ENCODE data around the gene NOC2L. TPM values are rescaled to one million over a fixed set of nuclear protein-coding genes. Genes with fewer than 3 reads are reported as not detected.

Gene NOC2L
- total RNA-seq, 1 donor from 2014 or later: 95.5 TPM

DNA sequence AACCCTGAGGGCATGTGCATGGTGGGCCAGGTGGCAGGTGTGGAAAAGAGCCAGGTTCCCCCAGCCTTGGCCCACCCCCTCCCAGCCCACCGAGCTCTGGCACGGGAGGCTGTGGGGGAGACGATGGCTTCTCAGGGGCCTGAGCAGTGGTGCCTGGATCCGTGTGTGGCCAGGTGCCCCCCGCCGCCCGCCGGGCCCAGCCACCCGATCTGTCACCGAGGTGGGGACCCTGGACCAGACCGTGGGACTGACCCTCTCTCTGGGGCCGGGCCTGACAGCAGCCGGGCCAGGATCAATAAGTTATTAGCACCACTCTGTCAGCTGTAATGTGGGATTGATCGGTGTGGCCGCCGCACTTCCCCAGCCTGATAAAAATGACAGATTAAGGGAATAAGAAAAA is 21.5 kb downstream of the NOC2L start:
- ChIA-PET CTCF (no interaction called here), POLR2A (no interaction called here)
- TF ChIP-seq, protein P1, sequence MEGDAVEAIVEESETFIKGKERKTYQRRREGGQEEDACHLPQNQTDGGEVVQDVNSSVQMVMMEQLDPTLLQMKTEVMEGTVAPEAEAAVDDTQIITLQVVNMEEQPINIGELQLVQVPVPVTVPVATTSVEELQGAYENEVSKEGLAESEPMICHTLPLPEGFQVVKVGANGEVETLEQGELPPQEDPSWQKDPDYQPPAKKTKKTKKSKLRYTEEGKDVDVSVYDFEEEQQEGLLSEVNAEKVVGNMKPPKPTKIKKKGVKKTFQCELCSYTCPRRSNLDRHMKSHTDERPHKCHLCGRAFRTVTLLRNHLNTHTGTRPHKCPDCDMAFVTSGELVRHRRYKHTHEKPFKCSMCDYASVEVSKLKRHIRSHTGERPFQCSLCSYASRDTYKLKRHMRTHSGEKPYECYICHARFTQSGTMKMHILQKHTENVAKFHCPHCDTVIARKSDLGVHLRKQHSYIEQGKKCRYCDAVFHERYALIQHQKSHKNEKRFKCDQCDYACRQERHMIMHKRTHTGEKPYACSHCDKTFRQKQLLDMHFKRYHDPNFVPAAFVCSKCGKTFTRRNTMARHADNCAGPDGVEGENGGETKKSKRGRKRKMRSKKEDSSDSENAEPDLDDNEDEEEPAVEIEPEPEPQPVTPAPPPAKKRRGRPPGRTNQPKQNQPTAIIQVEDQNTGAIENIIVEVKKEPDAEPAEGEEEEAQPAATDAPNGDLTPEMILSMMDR (IDR thresholded peaks at IDR 0.05): no peak
- H3K36me3 Mint-ChIP-seq (ENCODE audit: low read depth): no peaks in the 10 kb centered on the region
- H3K4me3 Mint-ChIP-seq: no peak overlapping the region
- no peak for DNase-seq
- no peak for ATAC-seq (ENCODE audit: low read depth)
- H3K27me3 Mint-ChIP-seq: peaks cover 36% of the 10 kb centered on the region
- no peaks in the 10 kb centered on the region for H3K9me3 Mint-ChIP-seq
- H3K27ac Mint-ChIP-seq: no peak overlapping the region
- intact Hi-C loops (cut with micrococcal nuclease): no loop called here
- H3K4me1 Mint-ChIP-seq: peaks cover 9% of the 10 kb centered on the region

DNA sequence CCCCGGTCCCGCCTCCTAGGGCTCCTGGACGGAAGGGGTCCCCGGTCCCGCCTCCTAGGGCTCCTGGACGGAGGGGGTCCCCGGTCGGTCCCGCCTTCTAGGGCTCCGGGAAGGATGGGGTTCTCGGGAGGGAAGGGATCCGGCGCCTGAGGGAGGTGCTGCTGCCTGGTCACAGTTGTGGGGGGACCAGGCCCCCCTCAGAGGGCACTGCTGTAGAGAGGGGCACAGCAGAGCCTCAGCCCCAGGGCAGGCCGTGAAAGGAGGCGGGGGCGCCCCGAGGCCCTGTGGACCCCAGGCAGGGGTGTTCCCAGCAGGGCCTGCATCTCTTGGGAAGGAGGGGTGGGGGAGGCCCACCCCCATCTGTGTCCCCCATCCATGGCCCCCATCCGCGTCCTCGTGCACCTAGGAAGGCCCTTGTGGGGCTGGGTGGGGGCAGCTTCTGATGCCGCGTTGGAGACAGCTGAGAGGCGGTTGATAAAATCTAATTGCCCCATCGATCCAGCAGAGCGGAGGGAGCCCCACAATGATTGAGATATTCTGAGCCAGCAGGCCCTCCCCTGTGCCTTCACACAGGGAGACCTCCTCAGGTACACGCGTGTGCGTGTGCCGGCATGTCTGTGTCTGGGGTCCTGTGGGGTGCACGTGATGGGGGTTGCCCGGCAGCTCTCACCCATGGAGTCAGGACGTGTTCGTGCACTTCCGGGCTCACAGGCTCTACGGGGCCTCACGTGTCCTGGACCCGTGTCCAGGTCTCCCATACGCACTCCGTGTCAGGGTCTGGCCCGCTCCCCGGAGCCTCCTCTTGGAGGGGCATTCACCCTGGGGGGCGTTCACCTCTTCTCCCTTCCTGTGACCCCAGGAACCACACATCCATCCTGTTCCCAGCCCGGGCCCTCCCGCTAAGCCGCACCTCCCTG is 22.4 kb downstream of the NOC2L start:
- no peaks in the 10 kb centered on the region for H3K36me3 Mint-ChIP-seq (ENCODE audit: low read depth)
- TF ChIP-seq, protein P1 (IDR thresholded peaks at IDR 0.05): no peak
- peaks cover 37% of the 10 kb centered on the region for H3K27me3 Mint-ChIP-seq
- H3K4me3 Mint-ChIP-seq: no peak overlapping the region
- no peaks in the 10 kb centered on the region for H3K9me3 Mint-ChIP-seq
- CTCF ChIA-PET: no interaction called here
- POLR2A ChIA-PET: no interaction called here
- peaks cover 9% of the 10 kb centered on the region for H3K4me1 Mint-ChIP-seq
- intact Hi-C loops (cut with micrococcal nuclease): no loop called here
- no peak overlapping the region for H3K27ac Mint-ChIP-seq
- ATAC-seq (ENCODE audit: low read depth): no peak
- DNase-seq: no peak

DNA sequence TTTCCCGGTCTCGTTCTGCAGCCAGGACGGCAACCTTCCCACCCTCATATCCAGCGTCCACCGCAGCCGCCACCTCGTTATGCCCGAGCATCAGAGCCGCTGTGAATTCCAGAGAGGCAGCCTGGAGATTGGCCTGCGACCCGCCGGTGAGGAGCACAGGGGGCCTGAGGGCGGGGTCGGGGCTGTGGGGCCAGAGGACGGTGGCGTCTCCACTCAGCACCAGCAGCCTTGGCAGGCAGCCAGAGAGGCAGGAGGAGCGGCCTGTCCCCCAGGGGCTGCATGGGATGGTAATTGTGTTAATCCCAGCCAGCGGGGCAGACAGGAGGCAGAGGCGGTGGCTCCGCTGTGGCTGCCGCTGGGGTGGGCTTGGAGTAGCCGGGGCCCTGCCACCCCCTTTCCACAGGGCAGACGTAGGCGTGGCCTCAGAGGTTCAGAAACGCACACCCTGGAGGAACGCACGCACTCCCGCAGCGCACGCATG is 23.3 kb downstream of the NOC2L start:
- ChIA-PET POLR2A (no interaction called here), CTCF (no interaction called here)
- TF ChIP-seq, protein P1 (IDR thresholded peaks at IDR 0.05): no peak
- peaks cover 3% of the 10 kb centered on the region for H3K4me1 Mint-ChIP-seq
- H3K27me3 Mint-ChIP-seq: peaks cover 39% of the 10 kb centered on the region
- H3K36me3 Mint-ChIP-seq (ENCODE audit: low read depth): no peaks in the 10 kb centered on the region
- intact Hi-C loops (cut with micrococcal nuclease): no loop called here
- no peak overlapping the region for H3K4me3 Mint-ChIP-seq
- no peak overlapping the region for H3K27ac Mint-ChIP-seq
- DNase-seq (no peak), ATAC-seq (ENCODE audit: low read depth) (no peak)
- no peaks in the 10 kb centered on the region for H3K9me3 Mint-ChIP-seq

DNA sequence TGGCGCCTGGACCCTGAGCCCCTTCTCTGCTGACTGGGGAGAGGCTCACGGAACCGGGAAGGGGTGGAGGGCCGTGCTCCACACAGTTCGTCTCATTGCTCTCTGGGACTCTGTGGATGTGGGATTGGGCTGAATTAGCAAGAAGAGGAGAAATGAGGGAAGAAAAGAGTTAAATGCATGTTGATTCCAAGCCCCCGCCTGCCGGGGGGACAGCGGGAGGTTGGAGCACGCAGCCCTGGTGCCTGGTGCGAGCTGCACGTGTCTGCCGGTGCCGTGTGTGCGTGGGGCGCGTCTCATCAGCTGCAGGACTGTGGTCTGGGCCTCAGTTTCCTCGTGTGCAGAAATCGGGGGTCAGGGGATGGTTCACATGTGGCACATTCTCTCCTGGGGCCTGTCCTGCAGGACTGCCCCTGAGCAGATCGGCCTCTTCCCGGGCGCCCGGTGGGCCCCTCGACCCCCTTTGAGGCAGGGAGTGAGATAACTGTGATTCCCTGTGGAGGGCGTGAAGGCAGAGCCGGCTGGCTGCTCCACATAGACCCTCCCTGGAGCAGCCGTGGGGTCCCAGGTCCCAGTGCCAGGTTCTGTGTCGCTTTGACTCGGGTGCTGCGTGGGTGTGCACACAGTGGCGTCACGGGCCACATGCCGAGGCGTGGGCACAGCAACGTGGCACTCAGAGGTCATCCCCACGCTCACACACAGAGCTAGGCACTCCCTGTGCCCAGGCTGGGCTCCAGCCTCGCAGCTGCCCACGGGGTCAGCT is 23.9 kb downstream of the NOC2L start:
- ChIA-PET POLR2A (no interaction called here), CTCF (no interaction called here)
- no peaks in the 10 kb centered on the region for H3K36me3 Mint-ChIP-seq (ENCODE audit: low read depth)
- intact Hi-C loops (cut with micrococcal nuclease): no loop called here
- TF ChIP-seq, protein P1 (IDR thresholded peaks at IDR 0.05): no peak
- ATAC-seq (ENCODE audit: low read depth): no peak
- H3K9me3 Mint-ChIP-seq: no peaks in the 10 kb centered on the region
- H3K4me1 Mint-ChIP-seq: no peaks in the 10 kb centered on the region
- H3K4me3 Mint-ChIP-seq: no peak overlapping the region
- DNase-seq: no peak
- H3K27me3 Mint-ChIP-seq: peaks cover 39% of the 10 kb centered on the region
- H3K27ac Mint-ChIP-seq: no peak overlapping the region

DNA sequence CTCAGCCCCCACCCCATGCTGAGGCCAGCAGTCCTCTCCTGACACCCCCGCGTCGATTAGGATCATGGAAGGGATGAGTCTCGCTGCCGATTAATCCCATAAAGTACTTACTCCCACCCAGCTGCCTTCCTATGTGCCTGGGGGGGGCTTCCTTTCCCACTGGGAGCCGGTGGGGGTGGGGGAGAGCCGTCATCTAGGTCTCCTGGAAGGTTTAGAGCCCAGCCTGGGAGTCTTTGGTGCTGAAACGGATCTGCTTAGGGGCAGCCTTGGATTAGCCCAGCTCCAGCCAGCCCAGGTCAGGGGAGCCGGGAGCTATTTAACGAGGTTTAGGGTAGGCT is 25.5 kb downstream of the NOC2L start:
- Mint-ChIP-seq H3K4me3 (no peak overlapping the region), H3K36me3 (ENCODE audit: low read depth) (no peaks in the 10 kb centered on the region), H3K9me3 (no peaks in the 10 kb centered on the region), H3K27ac (no peak overlapping the region), H3K4me1 (no peaks in the 10 kb centered on the region), H3K27me3 (peaks cover 36% of the 10 kb centered on the region)
- intact Hi-C loops (cut with micrococcal nuclease): no loop called here
- DNase-seq (no peak), ATAC-seq (ENCODE audit: low read depth) (no peak)
- ChIA-PET CTCF (no interaction called here), POLR2A (no interaction called here)
- TF ChIP-seq, protein P1 (IDR thresholded peaks at IDR 0.05): no peak

Measured in activated B cell treated with CpG ODN at 0.5 μM for 24 hours (primary cell).